OCI-LY7 (cell line): ENCODE data around the gene ADGRL2.

ENCODE experiments used
- CTCF ChIP-seq: fragments of 200-600 bp; sonication (generic); conservative IDR thresholded peaks from 2 replicates; pipeline ENCODE4 v1.5.1; 2014; ENCODE audit warnings: mild to moderate bottlenecking, antibody characterized with exemption, low read length, moderate library complexity, mixed read lengths
- EZH2phosphoT487 ChIP-seq: fragments of 200-600 bp; sonication (generic); IDR thresholded peaks from 2 replicates; pipeline ENCODE4 v1.6.1; 2018; ENCODE audit warnings: low read depth, borderline replicate concordance, mild to moderate bottlenecking, mixed run types, antibody characterized with exemption, low read length, moderate library complexity, mixed read lengths

GRCh38 chr1:81806432-81806770 lies 5.7 kb downstream of the ADGRL2 start:
- TF ChIP-seq CTCF (no peak), EZH2phosphoT487 (no peak)
